Measurements from ENCODE around the gene HOXB8. TPM values are rescaled to one million over a fixed set of nuclear protein-coding genes. Genes with fewer than 3 reads are reported as not detected.

HOXB8 gene
- total and polyA plus RNA-seq, 8 donors, result 0.32 to 1.6 (median 0.70) TPM

DNA sequence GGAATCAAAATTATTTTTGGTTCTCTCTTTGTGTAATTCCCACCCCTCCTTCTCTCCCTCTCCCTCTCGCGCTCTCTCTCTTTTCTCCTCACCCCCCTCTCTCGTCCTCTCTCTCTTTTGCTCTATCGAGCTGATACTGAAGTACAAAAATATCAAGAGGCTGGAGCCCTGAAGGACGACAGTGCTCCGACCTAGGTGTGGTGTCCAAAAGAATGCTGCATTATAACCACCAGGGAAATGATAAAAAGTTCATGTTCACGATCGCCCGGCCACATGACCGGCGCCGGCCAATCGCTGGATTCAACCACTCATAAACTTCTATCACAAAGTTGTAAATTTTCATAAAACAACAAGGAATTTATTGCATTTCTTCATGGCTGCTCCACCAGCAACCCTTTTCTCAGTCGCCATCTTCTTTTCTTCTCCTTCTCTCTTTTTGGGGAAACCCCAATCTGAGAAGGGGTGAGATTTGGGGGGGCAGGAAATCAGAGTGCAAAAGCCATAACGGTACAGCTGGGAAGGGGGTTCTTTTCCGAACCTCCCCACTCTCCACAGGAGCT is 10.2 kb downstream of the HOXB8 start, which contains the start of gene HOXB6:
Gene HOXB6 (minus strand): TSS at position 217 of the 560 bp plus-strand sequence. CDS start 6,836 bp downstream, outside the sequence.
- DNase-seq (no peak), ATAC-seq (no peak)
- H3K27ac ChIP-seq, result peak within 1 kb of the TSS in 1 of 2 donors; percentile 7
- peaks cover 3 to 17% of the 10 kb centered on the region in 2 donors for H3K4me1 ChIP-seq
- no peak for TF ChIP-seq CTCF (IDR thresholded peaks at IDR 0.05)
- H3K9me3 ChIP-seq, result no peaks in the 10 kb centered on the region
- intact Hi-C loops (cut with DNase I), result no loop called here
- H3K4me3 ChIP-seq, result peak within 1 kb of the TSS in 1 of 2 donors; percentile 17
- H3K27me3 ChIP-seq, result peaks cover 84 to 99% of the 10 kb centered on the region in 2 donors
- no peaks in the 10 kb centered on the region for H3K36me3 ChIP-seq

DNA sequence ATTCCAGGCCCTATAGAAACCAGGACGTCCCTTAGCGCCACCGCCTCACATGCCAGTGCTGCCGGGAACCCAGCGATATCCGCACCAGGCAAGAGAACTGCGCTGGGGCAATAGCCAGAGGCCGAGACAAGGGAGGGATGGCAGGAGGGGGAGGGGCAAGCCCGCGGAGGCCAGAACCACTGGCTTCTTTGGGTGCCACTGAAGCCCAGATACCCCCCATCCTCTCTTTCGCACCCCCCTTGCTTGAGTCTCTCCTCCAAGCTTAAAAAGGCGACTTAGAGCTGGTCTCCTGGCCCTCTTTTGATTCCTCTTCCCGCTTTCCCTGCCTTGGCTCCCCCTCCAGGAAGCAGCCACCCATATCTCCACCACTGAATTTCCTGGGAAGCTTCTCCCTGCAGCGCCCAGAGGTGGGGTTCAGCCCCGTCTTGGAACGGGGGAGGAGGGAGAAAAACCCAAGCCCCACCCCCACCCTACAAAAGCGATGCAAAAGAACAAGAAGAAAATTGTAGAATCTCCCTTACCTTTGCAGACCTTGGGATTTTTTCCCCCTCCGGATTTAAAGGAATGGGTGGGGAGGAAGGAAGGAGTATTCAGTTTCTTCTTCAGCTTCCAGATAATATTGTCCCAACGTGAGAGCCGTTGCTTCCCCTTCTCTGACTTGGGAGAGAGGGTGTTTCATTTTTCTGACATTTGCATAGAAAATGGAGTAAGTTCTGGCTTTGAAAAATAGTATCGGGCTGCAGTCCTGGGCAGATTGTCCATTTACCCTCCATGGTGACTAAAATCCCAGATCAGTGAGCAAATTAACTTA is 10.9 kb downstream of the HOXB8 start:
- no peaks in the 10 kb centered on the region for H3K9me3 ChIP-seq
- peaks cover 3 to 11% of the 10 kb centered on the region in 2 donors for H3K4me1 ChIP-seq
- ATAC-seq (no peak), DNase-seq (no peak)
- TF ChIP-seq CTCF (IDR thresholded peaks at IDR 0.05), result no peak
- H3K27me3 ChIP-seq, result peaks cover 83 to 99% of the 10 kb centered on the region in 2 donors
- intact Hi-C loops (cut with DNase I), result no loop called here
- H3K27ac ChIP-seq, result peak overlapping the region in 1 of 2 donors; percentile 7
- H3K4me3 ChIP-seq, result peak overlapping the region in 1 of 2 donors; percentile 17
- H3K36me3 ChIP-seq, result no peaks in the 10 kb centered on the region

- H3K36me3 ChIP-seq, result no peaks in the 10 kb centered on the region
- no peak for DNase-seq
- intact Hi-C loops (cut with DNase I), result no loop called here
- no peaks in the 10 kb centered on the region for H3K9me3 ChIP-seq
- no peak for TF ChIP-seq CTCF (IDR thresholded peaks at IDR 0.05)
- H3K27me3 ChIP-seq, result peaks cover 79 to 99% of the 10 kb centered on the region in 2 donors
- H3K4me3 ChIP-seq, result no peak overlapping the region
- H3K27ac ChIP-seq, result no peak overlapping the region
- no peak for ATAC-seq
- H3K4me1 ChIP-seq, result peaks cover 3 to 27% of the 10 kb centered on the region in 2 donors
Measured at GRCh38 chr17:48601539-48602425, 13.3 kb downstream of the HOXB8 start.

DNA sequence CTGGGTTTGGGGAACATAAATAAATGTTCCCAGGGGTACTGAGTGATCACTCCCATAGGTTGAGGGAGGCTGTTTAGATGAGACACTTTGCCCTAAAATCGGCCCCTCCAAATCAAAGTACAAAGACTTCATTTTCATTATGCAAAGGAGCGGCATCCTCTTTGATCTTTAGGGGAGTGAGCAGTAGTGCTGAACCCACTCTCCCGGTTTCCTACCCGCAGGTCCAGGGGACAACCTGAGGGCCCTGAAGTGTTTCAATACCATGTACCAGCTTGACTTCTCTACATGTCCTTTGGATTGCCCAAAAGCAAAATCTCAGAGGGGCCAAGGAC is 13.9 kb downstream of the HOXB8 start:
- Histone ChIP-seq H3K4me3 (no peak overlapping the region), H3K9me3 (no peaks in the 10 kb centered on the region), H3K4me1 (peaks cover 7 to 27% of the 10 kb centered on the region in 2 donors), H3K36me3 (no peaks in the 10 kb centered on the region), H3K27me3 (peaks cover 75 to 99% of the 10 kb centered on the region in 2 donors), H3K27ac (no peak overlapping the region)
- intact Hi-C loops (cut with DNase I), result no loop called here
- TF ChIP-seq CTCF (IDR thresholded peaks at IDR 0.05), result no peak
- ATAC-seq (no peak), DNase-seq (no peak)

Data from left lung (tissue), 10 donors.